Measurements from ENCODE around the gene CLDN19.

The CLDN19 gene

GRCh38 chr1:42684139-42684538 lies 55.9 kb downstream of the CLDN19 start:
- TF ChIP-seq, protein P1, sequence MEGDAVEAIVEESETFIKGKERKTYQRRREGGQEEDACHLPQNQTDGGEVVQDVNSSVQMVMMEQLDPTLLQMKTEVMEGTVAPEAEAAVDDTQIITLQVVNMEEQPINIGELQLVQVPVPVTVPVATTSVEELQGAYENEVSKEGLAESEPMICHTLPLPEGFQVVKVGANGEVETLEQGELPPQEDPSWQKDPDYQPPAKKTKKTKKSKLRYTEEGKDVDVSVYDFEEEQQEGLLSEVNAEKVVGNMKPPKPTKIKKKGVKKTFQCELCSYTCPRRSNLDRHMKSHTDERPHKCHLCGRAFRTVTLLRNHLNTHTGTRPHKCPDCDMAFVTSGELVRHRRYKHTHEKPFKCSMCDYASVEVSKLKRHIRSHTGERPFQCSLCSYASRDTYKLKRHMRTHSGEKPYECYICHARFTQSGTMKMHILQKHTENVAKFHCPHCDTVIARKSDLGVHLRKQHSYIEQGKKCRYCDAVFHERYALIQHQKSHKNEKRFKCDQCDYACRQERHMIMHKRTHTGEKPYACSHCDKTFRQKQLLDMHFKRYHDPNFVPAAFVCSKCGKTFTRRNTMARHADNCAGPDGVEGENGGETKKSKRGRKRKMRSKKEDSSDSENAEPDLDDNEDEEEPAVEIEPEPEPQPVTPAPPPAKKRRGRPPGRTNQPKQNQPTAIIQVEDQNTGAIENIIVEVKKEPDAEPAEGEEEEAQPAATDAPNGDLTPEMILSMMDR (IDR thresholded peaks at IDR 0.05; ENCODE audit: extremely low read depth, missing control alignments): no peak
- DNase-seq (ENCODE audit: low spot score): no peak
